ENCODE data around the gene NMD3. TPM values are rescaled to one million over a fixed set of nuclear protein-coding genes. Genes with fewer than 3 reads are reported as not detected.

The NMD3 gene
- total and polyA plus RNA-seq, 2 of the 13 experiments (the other 11 are each of a cell fraction or from before 2014, with no cell fraction given): 44.2 to 55.2 TPM

- 0 out of 2 replicates have a peak, but pooled peaks have one; percentile 46 for TF ChIP-seq NRL (CRISPR knock-in tag; IDR thresholded peaks at IDR 0.05; ENCODE audit: borderline replicate concordance)
- no peak for TF ChIP-seq FOSL1 (CRISPR knock-in tag; IDR thresholded peaks at IDR 0.05; ENCODE audit: borderline replicate concordance)
- TF ChIP-seq RXRA (CRISPR knock-in tag; IDR thresholded peaks at IDR 0.05): 0 out of 2 replicates have a peak, but pooled peaks have one; percentile 32
- TF ChIP-seq, protein P1, sequence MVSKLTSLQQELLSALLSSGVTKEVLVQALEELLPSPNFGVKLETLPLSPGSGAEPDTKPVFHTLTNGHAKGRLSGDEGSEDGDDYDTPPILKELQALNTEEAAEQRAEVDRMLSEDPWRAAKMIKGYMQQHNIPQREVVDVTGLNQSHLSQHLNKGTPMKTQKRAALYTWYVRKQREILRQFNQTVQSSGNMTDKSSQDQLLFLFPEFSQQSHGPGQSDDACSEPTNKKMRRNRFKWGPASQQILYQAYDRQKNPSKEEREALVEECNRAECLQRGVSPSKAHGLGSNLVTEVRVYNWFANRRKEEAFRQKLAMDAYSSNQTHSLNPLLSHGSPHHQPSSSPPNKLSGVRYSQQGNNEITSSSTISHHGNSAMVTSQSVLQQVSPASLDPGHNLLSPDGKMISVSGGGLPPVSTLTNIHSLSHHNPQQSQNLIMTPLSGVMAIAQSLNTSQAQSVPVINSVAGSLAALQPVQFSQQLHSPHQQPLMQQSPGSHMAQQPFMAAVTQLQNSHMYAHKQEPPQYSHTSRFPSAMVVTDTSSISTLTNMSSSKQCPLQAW (CRISPR knock-in tag; IDR thresholded peaks at IDR 0.05): peak; percentile 75; the same call in 1 of the 2 replicates
- TF ChIP-seq IKZF5 (CRISPR knock-in tag; IDR thresholded peaks at IDR 0.05): no peak
- TF ChIP-seq ZNF317 (CRISPR knock-in tag; IDR thresholded peaks at IDR 0.05): no peak
- TF ChIP-seq GTF3A (CRISPR knock-in tag; conservative IDR thresholded peaks at IDR 0.05): 0 out of 2 replicates have a peak, but pooled peaks have one; percentile 22
- peak; percentile 78; the same call in 1 of the 2 replicates for TF ChIP-seq ZNF776 (CRISPR knock-in tag; IDR thresholded peaks at IDR 0.05)
- no peak for TF ChIP-seq ZBTB10 (CRISPR knock-in tag; IDR thresholded peaks at IDR 0.05; ENCODE audit: borderline replicate concordance)
- no peak for TF ChIP-seq CENPX (CRISPR knock-in tag; IDR thresholded peaks at IDR 0.05)
- TF ChIP-seq TBX2 (CRISPR knock-in tag; IDR thresholded peaks at IDR 0.05; ENCODE audit: borderline replicate concordance): peak; percentile 85
- peak; percentile 58; the same call in 1 of the 2 replicates for TF ChIP-seq ZNF768 (CRISPR knock-in tag; IDR thresholded peaks at IDR 0.05)
- TF ChIP-seq POLR2A (IDR thresholded peaks at IDR 0.05; ENCODE audit: insufficient read depth in 1 of 2, low read depth in 2 of 2, low read length in 2 of 2): peak; percentile 79 to 88
- TF ChIP-seq MAFK (conservative IDR thresholded peaks at IDR 0.05 in 1 of 2, IDR thresholded peaks at IDR 0.05 in 1 of 2; ENCODE audit: low read length in 2 of 2): no peak
- TF ChIP-seq HMG20B (CRISPR knock-in tag; conservative IDR thresholded peaks at IDR 0.05): no peak
- no peak for TF ChIP-seq JDP2 (CRISPR knock-in tag; IDR thresholded peaks at IDR 0.05; ENCODE audit: borderline replicate concordance)
- TF ChIP-seq MAF1 (CRISPR knock-in tag; IDR thresholded peaks at IDR 0.05; ENCODE audit: borderline replicate concordance): 0 out of 2 replicates have a peak, but pooled peaks have one; percentile 49
- TF ChIP-seq, protein P2, sequence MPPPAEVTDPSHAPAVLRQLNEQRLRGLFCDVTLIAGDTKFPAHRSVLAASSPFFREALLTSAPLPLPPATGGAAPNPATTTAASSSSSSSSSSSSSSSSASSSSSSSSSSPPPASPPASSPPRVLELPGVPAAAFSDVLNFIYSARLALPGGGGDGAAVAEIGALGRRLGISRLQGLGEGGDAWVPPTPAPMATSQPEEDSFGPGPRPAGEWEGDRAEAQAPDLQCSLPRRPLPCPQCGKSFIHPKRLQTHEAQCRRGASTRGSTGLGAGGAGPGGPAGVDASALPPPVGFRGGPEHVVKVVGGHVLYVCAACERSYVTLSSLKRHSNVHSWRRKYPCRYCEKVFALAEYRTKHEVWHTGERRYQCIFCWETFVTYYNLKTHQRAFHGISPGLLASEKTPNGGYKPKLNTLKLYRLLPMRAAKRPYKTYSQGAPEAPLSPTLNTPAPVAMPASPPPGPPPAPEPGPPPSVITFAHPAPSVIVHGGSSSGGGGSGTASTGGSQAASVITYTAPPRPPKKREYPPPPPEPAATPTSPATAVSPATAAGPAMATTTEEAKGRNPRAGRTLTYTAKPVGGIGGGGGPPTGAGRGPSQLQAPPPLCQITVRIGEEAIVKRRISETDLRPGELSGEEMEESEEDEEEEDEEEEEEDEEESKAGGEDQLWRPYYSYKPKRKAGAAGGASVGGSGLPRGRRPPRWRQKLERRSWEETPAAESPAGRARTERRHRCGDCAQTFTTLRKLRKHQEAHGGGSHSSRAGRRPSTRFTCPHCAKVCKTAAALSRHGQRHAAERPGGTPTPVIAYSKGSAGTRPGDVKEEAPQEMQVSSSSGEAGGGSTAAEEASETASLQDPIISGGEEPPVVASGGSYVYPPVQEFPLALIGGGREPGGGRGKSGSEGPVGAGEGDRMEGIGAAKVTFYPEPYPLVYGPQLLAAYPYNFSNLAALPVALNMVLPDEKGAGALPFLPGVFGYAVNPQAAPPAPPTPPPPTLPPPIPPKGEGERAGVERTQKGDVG (CRISPR knock-in tag; IDR thresholded peaks at IDR 0.05; ENCODE audit: borderline replicate concordance): 0 out of 2 replicates have a peak, but pooled peaks have one; percentile 52
These were observed at the start of gene NMD3 (continued) for GRCh38 chr3:161220850-161221753.
